ENCODE measurements around the gene SLC12A1. TPM values are rescaled to one million over a fixed set of nuclear protein-coding genes. Genes with fewer than 3 reads are reported as not detected.

The SLC12A1 gene
- total RNA-seq, 2 donors from 2014 or later: not detected

- no peaks in the 10 kb centered on the region for H3K4me1 ChIP-seq
- intact Hi-C loops (cut with DNase I): no loop called here
These were observed 92.8 kb downstream of the SLC12A1 start for GRCh38 chr15:48298914-48299313.

DNA sequence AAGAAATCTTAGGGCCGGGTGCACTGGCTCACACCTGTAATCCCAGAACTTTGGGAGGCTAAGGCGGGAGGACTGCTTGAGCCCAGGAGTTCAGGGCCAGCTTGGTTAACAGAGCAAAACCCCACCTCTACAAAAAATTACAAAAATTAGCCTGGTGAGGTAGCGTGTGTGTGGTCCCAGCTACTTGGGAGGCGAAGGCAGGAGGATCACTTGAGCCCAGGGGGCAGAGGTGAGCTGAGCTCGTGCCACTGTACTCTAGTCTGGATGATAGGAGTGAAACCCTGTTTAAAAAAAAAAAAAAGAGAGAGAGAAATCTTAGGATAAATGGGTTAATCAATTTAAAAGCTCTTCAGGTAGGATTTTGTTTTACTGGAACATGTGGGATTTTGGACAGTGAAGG is 93.9 kb downstream of the SLC12A1 start:
- TF ChIP-seq CTCF (IDR thresholded peaks at IDR 0.05): no peak

More at GRCh38 chr15:48298914-48299313, 92.8 kb downstream of the SLC12A1 start:
- no peaks in the 10 kb centered on the region for H3K9me3 ChIP-seq
- H3K27ac ChIP-seq: no peak overlapping the region
- DNase-seq: no peak
- H3K36me3 ChIP-seq: no peaks in the 10 kb centered on the region
- no peaks in the 10 kb centered on the region for H3K27me3 ChIP-seq
- H3K9ac ChIP-seq (ENCODE audit: low read depth in 2 of 2, low read length in 2 of 2): no peak overlapping the region
- no peak overlapping the region for H3K4me3 ChIP-seq
- no peak for TF ChIP-seq CTCF (IDR thresholded peaks at IDR 0.05)

DNA sequence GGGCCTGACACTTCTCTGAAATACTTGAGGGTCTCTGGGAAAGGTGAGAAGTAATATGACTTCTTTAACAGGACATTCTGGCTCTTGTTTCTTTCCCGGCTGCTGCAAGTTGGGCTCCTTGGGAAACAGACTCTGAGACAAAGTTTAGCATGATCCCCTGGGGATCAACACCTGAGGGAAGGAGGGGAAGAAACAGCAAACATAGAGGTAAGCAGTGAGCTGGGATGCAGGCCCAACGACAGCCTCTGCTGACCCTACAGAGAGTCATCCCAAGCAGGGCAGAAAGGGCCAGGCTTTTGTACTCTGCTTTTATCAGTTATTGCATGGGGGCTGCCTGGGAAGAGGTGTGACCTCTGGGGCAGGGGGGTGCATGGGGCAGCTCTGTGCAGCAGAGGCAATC is 98.3 kb downstream of the SLC12A1 start:
- no peak for TF ChIP-seq CTCF (IDR thresholded peaks at IDR 0.05)
- Histone ChIP-seq H3K4me1 (no peaks in the 10 kb centered on the region), H3K27me3 (no peaks in the 10 kb centered on the region), H3K4me3 (no peak overlapping the region), H3K9me3 (no peaks in the 10 kb centered on the region), H3K36me3 (no peaks in the 10 kb centered on the region), H3K9ac (ENCODE audit: low read depth in 2 of 2, low read length in 2 of 2) (no peak overlapping the region), H3K27ac (no peak overlapping the region)
- no peak for DNase-seq
- intact Hi-C loops (cut with DNase I): no loop called here

More for the DNA sequence above, 93.9 kb downstream of the SLC12A1 start:
- no peak for DNase-seq
- H3K27me3 ChIP-seq: no peaks in the 10 kb centered on the region
- H3K4me1 ChIP-seq: no peaks in the 10 kb centered on the region
- no peaks in the 10 kb centered on the region for H3K9me3 ChIP-seq
- H3K4me3 ChIP-seq: no peak overlapping the region
- intact Hi-C loops (cut with DNase I): no loop called here
- no peak overlapping the region for H3K9ac ChIP-seq (ENCODE audit: low read depth in 2 of 2, low read length in 2 of 2)
- no peak overlapping the region for H3K27ac ChIP-seq
- no peaks in the 10 kb centered on the region for H3K36me3 ChIP-seq

GRCh38 chr15:48306639-48307038 is 100.5 kb downstream of the SLC12A1 start:
- Histone ChIP-seq H3K36me3 (no peaks in the 10 kb centered on the region), H3K9me3 (no peaks in the 10 kb centered on the region), H3K27ac (no peak overlapping the region), H3K4me3 (no peak overlapping the region), H3K27me3 (no peaks in the 10 kb centered on the region), H3K4me1 (no peaks in the 10 kb centered on the region), H3K9ac (ENCODE audit: low read depth in 2 of 2, low read length in 2 of 2) (no peak overlapping the region)
- DNase-seq: no peak
- intact Hi-C loops (cut with DNase I): no loop called here
- no peak for TF ChIP-seq CTCF (IDR thresholded peaks at IDR 0.05)

DNA sequence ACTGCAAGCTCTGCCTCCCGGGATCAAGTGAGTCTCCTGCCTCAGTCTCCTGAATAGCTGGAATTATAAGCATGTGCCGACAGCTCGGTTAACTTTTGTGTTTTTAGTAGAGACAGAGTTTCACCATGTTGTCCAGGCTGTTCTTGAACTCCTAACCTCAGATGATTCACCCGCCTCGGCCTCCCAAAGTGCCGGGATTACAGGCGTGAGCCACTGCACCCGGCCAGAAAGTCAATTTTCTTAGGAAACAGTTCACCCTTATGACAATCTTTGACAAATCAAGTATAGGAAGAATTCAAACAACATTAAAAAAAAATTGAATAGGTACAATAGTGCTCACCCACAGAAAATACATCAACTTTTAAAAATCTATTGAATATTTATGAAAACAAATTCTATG is 101.5 kb downstream of the SLC12A1 start:
- DNase-seq: no peak
- H3K4me1 ChIP-seq: no peaks in the 10 kb centered on the region
- no peak overlapping the region for H3K4me3 ChIP-seq
- H3K27me3 ChIP-seq: no peaks in the 10 kb centered on the region
- intact Hi-C loops (cut with DNase I): no loop called here
- H3K27ac ChIP-seq: no peak overlapping the region
- H3K9me3 ChIP-seq: no peaks in the 10 kb centered on the region
- no peak overlapping the region for H3K9ac ChIP-seq (ENCODE audit: low read depth in 2 of 2, low read length in 2 of 2)
- TF ChIP-seq CTCF (IDR thresholded peaks at IDR 0.05): no peak
- H3K36me3 ChIP-seq: no peaks in the 10 kb centered on the region

DNA sequence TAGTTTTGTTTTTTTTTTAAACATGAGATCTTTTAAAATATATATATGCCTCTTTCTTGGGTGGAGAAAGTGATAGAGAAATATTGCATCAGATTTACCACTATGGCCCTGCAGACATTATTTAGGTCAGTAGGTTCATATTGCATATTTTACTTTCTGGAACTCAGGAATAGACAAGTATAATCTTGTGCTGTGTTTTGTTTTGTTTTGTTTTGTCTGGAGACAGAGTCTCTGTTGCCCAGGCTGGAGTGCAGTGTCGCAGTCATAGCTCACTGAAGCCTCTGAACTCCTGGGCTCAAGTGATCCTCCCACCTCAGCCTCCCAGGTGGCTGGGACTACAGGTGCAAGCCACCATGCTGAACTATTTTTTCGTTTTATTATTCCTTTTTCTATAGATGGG is 103.6 kb downstream of the SLC12A1 start:
- H3K4me3 ChIP-seq: no peak overlapping the region
- H3K36me3 ChIP-seq: no peaks in the 10 kb centered on the region
- no peaks in the 10 kb centered on the region for H3K9me3 ChIP-seq
- no peak for TF ChIP-seq CTCF (IDR thresholded peaks at IDR 0.05)
- DNase-seq: no peak
- H3K4me1 ChIP-seq: no peaks in the 10 kb centered on the region
- no peak overlapping the region for H3K27ac ChIP-seq
- intact Hi-C loops (cut with DNase I): no loop called here
- H3K9ac ChIP-seq (ENCODE audit: low read depth in 2 of 2, low read length in 2 of 2): no peak overlapping the region
- no peaks in the 10 kb centered on the region for H3K27me3 ChIP-seq

Data from colonic mucosa (tissue), 4 donors.